Measurements from ENCODE around the gene SPAG16.

GRCh38 chr2:214076527-214076926, 792.3 kb downstream of the SPAG16 start:
- TF ChIP-seq CTCF (IDR thresholded peaks at IDR 0.05) (no peak), POLR2A (IDR thresholded peaks at IDR 0.05) (no peak)

Measured in prostate gland (tissue), 2 donors.